Type B pancreatic cell (in vitro differentiated cells): ENCODE results near the gene ZNF91. TPM values are rescaled to one million over a fixed set of nuclear protein-coding genes. Genes with fewer than 3 reads are reported as not detected.

Experiments used
- DNase-seq: peaks from one replicate; pipeline ENCODE4 v3.0.0; 2021; ENCODE audit warnings: mixed read lengths; ENCODE audit not compliant: unreplicated experiment; ENCODE audit errors: extremely low spot score
- H3K27ac Mint-ChIP-seq: 2 replicates; pipeline ENCODE4 v1.8.0; 2021; ENCODE audit warnings: mild to moderate bottlenecking, mixed read lengths
- H3K27me3 Mint-ChIP-seq: 2 replicates; pipeline ENCODE4 v1.8.0; 2021; ENCODE audit warnings: mixed read lengths
- H3K36me3 Mint-ChIP-seq: 2 replicates; pipeline ENCODE4 v1.8.0; 2021; ENCODE audit warnings: mixed read lengths
- H3K4me1 Mint-ChIP-seq: one replicate; pipeline ENCODE4 v1.8.0; 2021; ENCODE audit warnings: mixed read lengths; ENCODE audit not compliant: unreplicated experiment
- H3K4me3 Mint-ChIP-seq: 2 replicates; pipeline ENCODE4 v1.8.0; 2021; ENCODE audit warnings: mild to moderate bottlenecking, mixed read lengths
- H3K9me3 Mint-ChIP-seq: 2 replicates; pipeline ENCODE4 v1.8.0; 2021; ENCODE audit warnings: mixed read lengths
- total RNA-seq: library from RNA; stranded (reverse); gene quantifications from 2 replicates; pipeline ENCODE4 v1.2.1, GENCODE V29; 2021; ENCODE audit warnings: low replicate concordance
- TF ChIP-seq, protein P1 (sequence below): fragments of 200-600 bp; sonication (generic); conservative IDR thresholded peaks from 2 replicates; pipeline ENCODE4 v1.5.0; 2021; ENCODE audit warnings: antibody characterized with exemption, mild to moderate bottlenecking

The ZNF91 gene
- total RNA-seq, 1 donor from 2014 or later: 89.6 TPM

DNA sequence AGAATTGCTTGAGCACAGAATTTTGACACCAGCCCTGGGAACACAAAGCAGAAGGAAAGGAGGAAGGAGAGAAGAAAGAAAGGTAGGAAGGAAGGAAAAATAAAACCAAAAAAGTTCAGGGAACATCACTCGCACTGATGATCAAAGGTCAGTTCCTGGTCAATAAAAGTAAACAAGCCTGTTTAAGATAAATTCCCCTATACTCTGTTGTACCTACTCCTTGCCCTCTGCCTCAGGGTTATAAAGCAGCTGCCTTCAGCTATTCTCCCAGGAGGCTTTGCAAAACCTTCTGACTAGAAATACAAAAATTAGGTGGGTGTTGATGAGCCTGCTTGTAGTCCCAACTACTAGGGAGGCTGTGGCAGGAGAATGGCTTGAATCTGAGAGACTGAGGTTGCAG, 14.9 kb upstream of the ZNF91 start:
- no peak for DNase-seq
- Mint-ChIP-seq H3K27me3 (no peaks in the 10 kb centered on the region), H3K9me3 (no peaks in the 10 kb centered on the region), H3K36me3 (peaks cover 9% of the 10 kb centered on the region), H3K4me1 (peaks cover 7% of the 10 kb centered on the region), H3K27ac (no peak overlapping the region), H3K4me3 (peak overlapping the region; percentile 16)
- TF ChIP-seq, protein P1, sequence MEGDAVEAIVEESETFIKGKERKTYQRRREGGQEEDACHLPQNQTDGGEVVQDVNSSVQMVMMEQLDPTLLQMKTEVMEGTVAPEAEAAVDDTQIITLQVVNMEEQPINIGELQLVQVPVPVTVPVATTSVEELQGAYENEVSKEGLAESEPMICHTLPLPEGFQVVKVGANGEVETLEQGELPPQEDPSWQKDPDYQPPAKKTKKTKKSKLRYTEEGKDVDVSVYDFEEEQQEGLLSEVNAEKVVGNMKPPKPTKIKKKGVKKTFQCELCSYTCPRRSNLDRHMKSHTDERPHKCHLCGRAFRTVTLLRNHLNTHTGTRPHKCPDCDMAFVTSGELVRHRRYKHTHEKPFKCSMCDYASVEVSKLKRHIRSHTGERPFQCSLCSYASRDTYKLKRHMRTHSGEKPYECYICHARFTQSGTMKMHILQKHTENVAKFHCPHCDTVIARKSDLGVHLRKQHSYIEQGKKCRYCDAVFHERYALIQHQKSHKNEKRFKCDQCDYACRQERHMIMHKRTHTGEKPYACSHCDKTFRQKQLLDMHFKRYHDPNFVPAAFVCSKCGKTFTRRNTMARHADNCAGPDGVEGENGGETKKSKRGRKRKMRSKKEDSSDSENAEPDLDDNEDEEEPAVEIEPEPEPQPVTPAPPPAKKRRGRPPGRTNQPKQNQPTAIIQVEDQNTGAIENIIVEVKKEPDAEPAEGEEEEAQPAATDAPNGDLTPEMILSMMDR: no peak

DNA sequence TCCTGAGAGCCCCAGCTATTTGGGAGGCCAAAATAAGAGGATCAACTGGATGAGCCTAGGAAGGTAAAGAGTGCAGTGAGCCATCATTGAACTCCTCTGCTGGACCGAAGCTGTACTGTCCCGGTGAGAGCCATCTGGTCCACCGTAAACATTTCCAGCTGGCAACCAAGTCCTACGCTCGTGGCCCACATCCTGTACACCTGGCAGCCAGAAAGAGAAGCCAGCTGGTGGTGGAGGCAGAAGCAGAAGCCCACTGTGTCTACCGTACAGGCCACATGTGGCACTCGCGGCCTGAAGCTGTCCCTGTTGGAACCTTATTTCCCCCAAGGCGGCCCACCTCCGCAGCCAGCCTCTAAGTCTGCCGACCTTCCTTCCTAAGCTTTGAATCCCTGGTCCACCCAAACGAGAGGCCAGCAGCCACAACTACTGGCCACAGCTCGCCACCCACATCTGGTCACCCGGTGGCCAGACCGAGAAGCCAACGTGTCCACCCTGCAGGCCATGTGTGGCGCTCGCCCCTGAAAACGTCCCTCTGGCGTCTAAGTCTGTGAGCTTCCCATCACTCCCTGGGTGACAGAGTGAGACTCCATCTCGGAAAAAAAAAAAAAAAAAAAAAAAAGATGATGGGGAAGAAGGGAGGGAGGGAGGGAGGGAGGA, 14.2 kb upstream of the ZNF91 start:
- H3K4me1 Mint-ChIP-seq: peaks cover under 1% of the 10 kb centered on the region
- H3K9me3 Mint-ChIP-seq: no peaks in the 10 kb centered on the region
- DNase-seq: no peak
- H3K36me3 Mint-ChIP-seq: peaks cover 9% of the 10 kb centered on the region
- no peaks in the 10 kb centered on the region for H3K27me3 Mint-ChIP-seq
- H3K4me3 Mint-ChIP-seq: no peak overlapping the region
- H3K27ac Mint-ChIP-seq: no peak overlapping the region
- TF ChIP-seq, protein P1: no peak

DNA sequence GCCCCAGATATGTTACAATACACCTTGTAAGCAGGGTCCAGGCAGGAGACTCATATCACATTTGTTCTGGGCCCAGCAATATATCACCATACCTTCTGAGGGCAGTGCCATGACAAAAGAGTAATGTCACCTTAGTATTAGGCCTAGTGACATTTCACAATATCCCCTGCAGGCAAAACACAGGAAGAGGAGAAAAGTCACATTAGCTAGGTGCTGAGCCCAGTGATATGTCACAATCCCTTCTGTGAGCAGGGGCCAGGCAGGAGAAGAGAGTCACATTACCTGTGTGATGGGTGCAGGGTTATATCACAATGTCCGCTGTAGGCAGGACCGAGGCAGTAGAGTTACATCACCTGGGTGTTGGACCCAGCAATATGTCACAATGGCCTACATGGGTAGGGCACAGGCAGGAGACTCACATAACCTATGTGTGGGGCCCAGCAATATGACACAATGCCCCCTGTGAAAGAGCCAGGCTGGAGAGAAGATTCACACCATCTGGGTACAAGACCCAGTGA, 12.4 kb upstream of the ZNF91 start:
- peaks cover 6% of the 10 kb centered on the region for H3K36me3 Mint-ChIP-seq
- DNase-seq: no peak
- TF ChIP-seq, protein P1: no peak
- H3K4me1 Mint-ChIP-seq: no peaks in the 10 kb centered on the region
- peak overlapping the region; percentile 34 for H3K27ac Mint-ChIP-seq
- no peaks in the 10 kb centered on the region for H3K9me3 Mint-ChIP-seq
- H3K4me3 Mint-ChIP-seq: no peak overlapping the region
- H3K27me3 Mint-ChIP-seq: no peaks in the 10 kb centered on the region

DNA sequence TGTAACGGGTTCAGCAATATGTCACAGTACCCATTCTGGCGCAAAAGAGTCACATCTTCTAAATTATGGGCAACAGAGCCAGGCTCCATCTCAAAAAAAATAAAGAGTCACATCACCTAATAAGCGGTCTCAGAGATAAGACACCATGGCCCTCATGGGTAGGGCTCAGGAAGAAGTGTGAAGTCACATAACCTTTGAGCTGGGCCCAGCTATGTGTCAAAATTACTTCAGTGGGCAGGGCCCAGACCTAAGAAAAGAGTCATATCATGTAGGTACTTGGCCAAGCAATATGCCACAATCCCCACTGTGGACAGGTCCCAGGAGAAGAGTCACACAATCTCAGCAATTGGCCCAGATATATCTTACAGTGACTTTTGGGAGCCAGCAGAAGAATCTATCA, 11.4 kb upstream of the ZNF91 start:
- Mint-ChIP-seq H3K4me3 (no peak overlapping the region), H3K27ac (no peak overlapping the region), H3K9me3 (no peaks in the 10 kb centered on the region), H3K4me1 (no peaks in the 10 kb centered on the region), H3K36me3 (peaks cover 6% of the 10 kb centered on the region), H3K27me3 (no peaks in the 10 kb centered on the region)
- TF ChIP-seq, protein P1: no peak
- no peak for DNase-seq

DNA sequence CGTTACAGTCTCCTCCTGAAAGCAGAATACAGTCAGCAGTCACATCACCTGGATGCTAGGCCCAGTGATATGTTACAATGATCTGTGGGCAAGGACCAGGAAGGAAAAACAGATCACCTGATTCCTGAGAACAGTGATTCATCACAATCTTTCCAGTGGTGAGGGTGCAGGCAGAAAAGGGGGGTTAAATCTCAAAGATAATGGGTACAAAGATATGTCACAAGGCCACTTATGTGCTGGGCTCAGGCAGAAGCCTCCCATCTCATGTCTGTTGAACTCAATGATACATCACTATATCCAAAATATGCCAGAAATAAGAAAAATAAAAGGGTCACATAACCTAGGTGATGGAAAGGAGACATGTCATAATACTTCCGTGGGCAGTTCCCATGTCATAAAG, 10.8 kb upstream of the ZNF91 start:
- Mint-ChIP-seq H3K9me3 (no peaks in the 10 kb centered on the region), H3K4me3 (no peak overlapping the region), H3K36me3 (peaks cover 6% of the 10 kb centered on the region), H3K4me1 (no peaks in the 10 kb centered on the region), H3K27me3 (no peaks in the 10 kb centered on the region), H3K27ac (no peak overlapping the region)
- DNase-seq: no peak
- TF ChIP-seq, protein P1: no peak
